Esophagus squamous epithelium (tissue), 4 donors: ENCODE measurements around the gene GREB1L.

Experiments used
- POLR2A ChIP-seq, 4 donors: fragments of 450-650 bp; IDR thresholded peaks; one replicate each; pipeline ENCODE4 v1.6.1; 2017; ENCODE audit warnings: antibody characterized with exemption in 4 of 4, mild to moderate bottlenecking in 4 of 4, moderate library complexity in 3 of 4
- TF ChIP-seq, protein P1 (sequence below), 6 experiments: fragments of 450-650 bp in 4 of 6; fragments of 200-600 bp in 2 of 6; sonication (generic) in 2 of 6; IDR thresholded peaks; one replicate each; pipeline ENCODE4 v1.5.1; 2016 to 2019; ENCODE audit warnings: antibody characterized with exemption in 6 of 6, mild to moderate bottlenecking in 4 of 6, moderate library complexity in 4 of 6

GRCh38 chr18:21242141-21242779 lies at the start of gene GREB1L:
- TF ChIP-seq, protein P1, sequence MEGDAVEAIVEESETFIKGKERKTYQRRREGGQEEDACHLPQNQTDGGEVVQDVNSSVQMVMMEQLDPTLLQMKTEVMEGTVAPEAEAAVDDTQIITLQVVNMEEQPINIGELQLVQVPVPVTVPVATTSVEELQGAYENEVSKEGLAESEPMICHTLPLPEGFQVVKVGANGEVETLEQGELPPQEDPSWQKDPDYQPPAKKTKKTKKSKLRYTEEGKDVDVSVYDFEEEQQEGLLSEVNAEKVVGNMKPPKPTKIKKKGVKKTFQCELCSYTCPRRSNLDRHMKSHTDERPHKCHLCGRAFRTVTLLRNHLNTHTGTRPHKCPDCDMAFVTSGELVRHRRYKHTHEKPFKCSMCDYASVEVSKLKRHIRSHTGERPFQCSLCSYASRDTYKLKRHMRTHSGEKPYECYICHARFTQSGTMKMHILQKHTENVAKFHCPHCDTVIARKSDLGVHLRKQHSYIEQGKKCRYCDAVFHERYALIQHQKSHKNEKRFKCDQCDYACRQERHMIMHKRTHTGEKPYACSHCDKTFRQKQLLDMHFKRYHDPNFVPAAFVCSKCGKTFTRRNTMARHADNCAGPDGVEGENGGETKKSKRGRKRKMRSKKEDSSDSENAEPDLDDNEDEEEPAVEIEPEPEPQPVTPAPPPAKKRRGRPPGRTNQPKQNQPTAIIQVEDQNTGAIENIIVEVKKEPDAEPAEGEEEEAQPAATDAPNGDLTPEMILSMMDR (IDR thresholded peaks at IDR 0.05), result no peak
- no peak for TF ChIP-seq POLR2A (IDR thresholded peaks at IDR 0.05)
